GM12873 (cell line): ENCODE data around the gene SVOPL.
A peak's percentile ranks its signal among the peaks of the same experiment; 100 is the strongest.

ENCODE experiments used
- CTCF ChIP-seq: IDR thresholded peaks from 2 replicates; pipeline ENCODE4 v1.5.1; 2012; ENCODE audit warnings: low read depth, mild to moderate bottlenecking, moderate library complexity, low read length, control low read depth; ENCODE audit not compliant: insufficient read depth; ENCODE audit errors: missing control alignments

Gene SVOPL

GRCh38 chr7:138739859-138740258 is 38.7 kb upstream of the SVOPL start:
- no peak for TF ChIP-seq CTCF

- TF ChIP-seq CTCF, result peak; percentile 95
Measured at GRCh38 chr7:138738551-138739335, 37.6 kb upstream of the SVOPL start.

- no peak for TF ChIP-seq CTCF
Measured at GRCh38 chr7:138738114-138738513, 37.0 kb upstream of the SVOPL start.

GRCh38 chr7:138735399-138735798 is 34.2 kb upstream of the SVOPL start:
- no peak for TF ChIP-seq CTCF

- no peak for TF ChIP-seq CTCF
Measured at GRCh38 chr7:138729444-138729843, 28.3 kb upstream of the SVOPL start.

- TF ChIP-seq CTCF, result no peak
Measured at GRCh38 chr7:138727336-138728099, 26.4 kb upstream of the SVOPL start.

GRCh38 chr7:138726288-138726687 is 25.1 kb upstream of the SVOPL start:
- TF ChIP-seq CTCF, result peak; percentile 27
